Hepatocyte (in vitro differentiated cells): ENCODE measurements around the gene MSMB. TPM values are rescaled to one million over a fixed set of nuclear protein-coding genes. Genes with fewer than 3 reads are reported as not detected.

Experiments used
- DNase-seq: peaks from one replicate; pipeline ENCODE4 v3.0.0-alpha.2; 2016; ENCODE audit warnings: low spot score
- H2AFZ ChIP-seq: fragments of 200-600 bp; sonication (generic); 2 replicates; pipeline ENCODE4 v1.6.0; 2016; ENCODE audit warnings: antibody characterized with exemption, mild to moderate bottlenecking
- H3K27ac ChIP-seq: fragments of 200-600 bp; sonication (generic); 2 replicates; pipeline ENCODE4 v1.5.1; 2016; ENCODE audit warnings: mild to moderate bottlenecking
- H3K27me3 ChIP-seq: fragments of 200-600 bp; sonication (generic); 2 replicates; pipeline ENCODE4 v1.6.1; 2016
- H3K36me3 ChIP-seq: fragments of 200-600 bp; sonication (generic); replicated peaks from 2 replicates; pipeline ENCODE4 v1.5.1; 2016; ENCODE audit warnings: low read depth; ENCODE audit not compliant: insufficient read depth
- H3K4me1 ChIP-seq: fragments of 200-600 bp; sonication (generic); 2 replicates; pipeline ENCODE4 v1.5.1; 2016; ENCODE audit warnings: mild to moderate bottlenecking, moderate library complexity; ENCODE audit not compliant: insufficient read depth
- H3K4me2 ChIP-seq: fragments of 200-600 bp; sonication (generic); 2 replicates; pipeline ENCODE4 v1.6.0; 2016
- H3K4me3 ChIP-seq: fragments of 200-600 bp; sonication (generic); 2 replicates; pipeline ENCODE4 v1.5.1; 2016; ENCODE audit warnings: mild to moderate bottlenecking
- H3K79me2 ChIP-seq: fragments of 200-600 bp; sonication (generic); 2 replicates; pipeline ENCODE4 v1.6.0; 2017; ENCODE audit warnings: mild to moderate bottlenecking
- H3K9me2 ChIP-seq: fragments of 200-600 bp; sonication (generic); replicated peaks from 2 replicates; pipeline ENCODE4 v1.6.0; 2017; ENCODE audit warnings: mild to moderate bottlenecking; ENCODE audit not compliant: insufficient read depth
- H3K9me3 ChIP-seq: fragments of 200-600 bp; sonication (generic); 2 replicates; pipeline ENCODE4 v1.5.1; 2016; ENCODE audit warnings: low read depth, mild to moderate bottlenecking
- H4K20me1 ChIP-seq: fragments of 200-600 bp; sonication (generic); 2 replicates; pipeline ENCODE4 v1.6.0; 2016; ENCODE audit warnings: mild to moderate bottlenecking; ENCODE audit not compliant: insufficient read depth, poor library complexity, severe bottlenecking
- EZH2 ChIP-seq: fragments of 200-600 bp; sonication (generic); IDR thresholded peaks from 2 replicates; pipeline ENCODE4 v1.6.1; 2016; ENCODE audit warnings: antibody characterized with exemption, mild to moderate bottlenecking, borderline replicate concordance
- EZH2phosphoT487 ChIP-seq: fragments of 200-600 bp; sonication (generic); IDR thresholded peaks from one replicate; pipeline ENCODE4 v1.6.1; 2018; ENCODE audit warnings: antibody characterized with exemption, mild to moderate bottlenecking, low read depth, moderate library complexity; ENCODE audit not compliant: unreplicated experiment, severe bottlenecking
- WGBS: methylation state at CpG from one replicate; pipeline ENCODE4 v1.1.6; 2016; ENCODE audit warnings: low lambda C conversion rate; ENCODE audit errors: missing lambda C conversion rate; 5-methylcytosine and 5-hydroxymethylcytosine counted together
- polyA plus RNA-seq: library from polyadenylated mRNA; unstranded; fragments of >200 nt; fragmentation: Nextera tagmentation; extraction: Ambion mirVana; gene quantifications from 2 replicates; pipeline ENCODE4 v1.2.1, GENCODE V29; 2016
- total RNA-seq: library from RNA; depleted of rRNA; stranded (reverse); fragments of >200 nt; gene quantifications from 2 replicates; pipeline ENCODE4 v1.2.3, GENCODE V29; 2014
- TF ChIP-seq, protein P1 (sequence below): fragments of 200-600 bp; sonication (generic); IDR thresholded peaks from 2 replicates; pipeline ENCODE4 v1.5.1; 2016; ENCODE audit warnings: antibody characterized with exemption, mild to moderate bottlenecking; ENCODE audit not compliant: poor library complexity

Gene MSMB
- total and polyA plus RNA-seq, 2 experiments from 2014 or later: 2.2 to 11.0 TPM

DNA sequence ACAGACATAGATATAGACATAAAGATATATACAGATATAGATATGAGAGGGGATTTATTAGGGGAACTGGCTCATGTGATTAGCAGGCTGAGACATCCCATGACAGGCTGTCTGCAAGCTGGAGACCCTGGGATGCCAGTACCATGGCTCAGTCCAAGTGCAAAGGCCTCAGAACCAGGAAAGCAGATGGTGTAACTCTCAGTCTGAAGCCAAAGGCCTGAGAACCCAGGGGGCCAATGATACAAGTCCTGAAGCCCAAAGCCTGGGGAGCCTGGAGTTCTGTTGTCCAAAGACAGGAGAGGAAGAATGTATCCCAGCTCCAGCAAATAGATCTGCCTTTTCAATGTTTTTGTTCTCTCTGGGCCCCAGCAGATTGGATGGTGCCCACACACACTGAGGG, 21.1 kb downstream of the MSMB start:
- TF ChIP-seq EZH2phosphoT487: no peak
- TF ChIP-seq EZH2: no peak
- TF ChIP-seq, protein P1, sequence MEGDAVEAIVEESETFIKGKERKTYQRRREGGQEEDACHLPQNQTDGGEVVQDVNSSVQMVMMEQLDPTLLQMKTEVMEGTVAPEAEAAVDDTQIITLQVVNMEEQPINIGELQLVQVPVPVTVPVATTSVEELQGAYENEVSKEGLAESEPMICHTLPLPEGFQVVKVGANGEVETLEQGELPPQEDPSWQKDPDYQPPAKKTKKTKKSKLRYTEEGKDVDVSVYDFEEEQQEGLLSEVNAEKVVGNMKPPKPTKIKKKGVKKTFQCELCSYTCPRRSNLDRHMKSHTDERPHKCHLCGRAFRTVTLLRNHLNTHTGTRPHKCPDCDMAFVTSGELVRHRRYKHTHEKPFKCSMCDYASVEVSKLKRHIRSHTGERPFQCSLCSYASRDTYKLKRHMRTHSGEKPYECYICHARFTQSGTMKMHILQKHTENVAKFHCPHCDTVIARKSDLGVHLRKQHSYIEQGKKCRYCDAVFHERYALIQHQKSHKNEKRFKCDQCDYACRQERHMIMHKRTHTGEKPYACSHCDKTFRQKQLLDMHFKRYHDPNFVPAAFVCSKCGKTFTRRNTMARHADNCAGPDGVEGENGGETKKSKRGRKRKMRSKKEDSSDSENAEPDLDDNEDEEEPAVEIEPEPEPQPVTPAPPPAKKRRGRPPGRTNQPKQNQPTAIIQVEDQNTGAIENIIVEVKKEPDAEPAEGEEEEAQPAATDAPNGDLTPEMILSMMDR: no peak
- Histone ChIP-seq H3K79me2 (peaks cover 91% of the 10 kb centered on the region), H3K4me2 (peak overlapping the region; percentile 78), H3K27ac (no peak overlapping the region), H3K9me2 (no peaks in the 10 kb centered on the region), H2AFZ (no peak overlapping the region), H3K27me3 (no peaks in the 10 kb centered on the region), H3K4me1 (peaks cover 27% of the 10 kb centered on the region), H4K20me1 (peaks cover 80% of the 10 kb centered on the region), H3K36me3 (no peaks in the 10 kb centered on the region), H3K4me3 (no peak overlapping the region), H3K9me3 (no peaks in the 10 kb centered on the region)
- DNase-seq: no peak

DNA sequence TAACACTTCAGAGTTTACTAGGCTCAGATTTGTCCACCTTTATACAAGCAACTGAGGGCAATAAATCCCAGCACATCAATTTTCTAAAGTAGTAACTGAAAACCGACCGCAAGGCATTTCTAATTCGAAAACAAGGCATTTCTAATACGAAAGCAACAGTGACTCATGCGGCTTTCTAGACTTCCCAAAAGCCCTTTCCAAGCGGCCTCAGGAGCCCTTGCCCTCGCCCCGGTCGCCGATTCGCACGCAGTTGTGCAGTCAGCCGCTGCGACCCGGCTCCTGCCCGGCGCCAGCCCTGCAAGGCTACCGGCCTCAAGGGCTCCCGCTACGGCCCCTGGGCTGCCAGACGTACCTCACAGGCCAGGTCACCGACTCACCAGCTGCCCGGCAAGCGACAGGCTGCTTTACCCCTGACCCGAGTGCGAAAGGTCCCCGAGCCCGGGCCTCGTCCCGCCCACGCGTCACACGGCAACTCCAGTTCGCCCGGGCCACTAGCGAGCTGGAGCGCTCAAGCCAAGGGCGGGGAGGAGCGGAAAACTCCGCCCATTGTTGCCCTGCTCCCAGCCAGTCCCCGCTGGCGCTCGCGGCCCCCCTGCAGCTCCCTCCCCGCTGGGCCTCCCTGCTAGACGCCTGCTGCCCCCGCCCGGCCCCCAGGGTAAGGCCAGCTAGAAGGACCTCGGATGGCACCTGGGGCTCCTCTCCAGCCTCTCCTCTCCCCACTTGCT, 22.9 kb downstream of the MSMB start:
- 2% methylated on average over 40 of the region's 49 CpGs for WGBS
- Histone ChIP-seq H3K79me2 (peaks cover 95% of the 10 kb centered on the region), H4K20me1 (peaks cover 96% of the 10 kb centered on the region), H3K9me2 (no peaks in the 10 kb centered on the region), H3K9me3 (no peaks in the 10 kb centered on the region), H3K36me3 (no peaks in the 10 kb centered on the region), H3K4me1 (peaks cover 45% of the 10 kb centered on the region), H3K27ac (peak overlapping the region; percentile 79), H3K27me3 (no peaks in the 10 kb centered on the region), H2AFZ (peak overlapping the region; percentile 5), H3K4me3 (peak overlapping the region; percentile 21), H3K4me2 (peak overlapping the region; percentile 78)
- DNase-seq: peak; percentile 96
- TF ChIP-seq, protein P1: peak; percentile 25
- no peak for TF ChIP-seq EZH2

DNA sequence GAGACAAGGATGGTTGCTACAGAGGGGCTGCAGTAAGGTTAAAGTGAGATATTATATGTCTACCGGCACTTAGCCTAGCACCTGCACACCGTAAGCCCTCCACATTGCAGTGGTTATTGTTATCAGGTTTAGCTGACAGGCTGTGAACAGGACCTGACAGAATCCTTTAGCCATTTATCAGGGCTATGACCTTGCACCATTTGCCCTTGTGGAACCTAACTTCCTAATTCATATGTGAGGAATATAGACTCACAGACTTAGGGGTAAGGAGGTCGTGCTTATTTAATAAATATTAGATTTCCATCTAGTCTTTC, 25.8 kb downstream of the MSMB start:
- H3K9me2 ChIP-seq: no peaks in the 10 kb centered on the region
- TF ChIP-seq, protein P1: no peak
- TF ChIP-seq EZH2phosphoT487 (no peak), EZH2 (no peak)
- no peak overlapping the region for H3K4me3 ChIP-seq
- H3K79me2 ChIP-seq: peaks cover 95% of the 10 kb centered on the region
- peak overlapping the region; percentile 44 for H3K4me2 ChIP-seq
- no peaks in the 10 kb centered on the region for H3K9me3 ChIP-seq
- no peak overlapping the region for H2AFZ ChIP-seq
- DNase-seq: no peak
- H3K27me3 ChIP-seq: no peaks in the 10 kb centered on the region
- peak overlapping the region; percentile 17 for H3K27ac ChIP-seq
- H3K4me1 ChIP-seq: peaks cover 38% of the 10 kb centered on the region
- H3K36me3 ChIP-seq: no peaks in the 10 kb centered on the region
- 70% methylated on average over 3 of the region's 3 CpGs for WGBS
- peaks cover 92% of the 10 kb centered on the region for H4K20me1 ChIP-seq
